ENCODE data around the gene GPC1.
"Not testable (repeated sequence)": the region's sequence is repeated elsewhere in the genome, so short reads cannot be mapped to it uniquely, and the experiment has no call there.

Gene GPC1, protein sequence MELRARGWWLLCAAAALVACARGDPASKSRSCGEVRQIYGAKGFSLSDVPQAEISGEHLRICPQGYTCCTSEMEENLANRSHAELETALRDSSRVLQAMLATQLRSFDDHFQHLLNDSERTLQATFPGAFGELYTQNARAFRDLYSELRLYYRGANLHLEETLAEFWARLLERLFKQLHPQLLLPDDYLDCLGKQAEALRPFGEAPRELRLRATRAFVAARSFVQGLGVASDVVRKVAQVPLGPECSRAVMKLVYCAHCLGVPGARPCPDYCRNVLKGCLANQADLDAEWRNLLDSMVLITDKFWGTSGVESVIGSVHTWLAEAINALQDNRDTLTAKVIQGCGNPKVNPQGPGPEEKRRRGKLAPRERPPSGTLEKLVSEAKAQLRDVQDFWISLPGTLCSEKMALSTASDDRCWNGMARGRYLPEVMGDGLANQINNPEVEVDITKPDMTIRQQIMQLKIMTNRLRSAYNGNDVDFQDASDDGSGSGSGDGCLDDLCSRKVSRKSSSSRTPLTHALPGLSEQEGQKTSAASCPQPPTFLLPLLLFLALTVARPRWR

DNA sequence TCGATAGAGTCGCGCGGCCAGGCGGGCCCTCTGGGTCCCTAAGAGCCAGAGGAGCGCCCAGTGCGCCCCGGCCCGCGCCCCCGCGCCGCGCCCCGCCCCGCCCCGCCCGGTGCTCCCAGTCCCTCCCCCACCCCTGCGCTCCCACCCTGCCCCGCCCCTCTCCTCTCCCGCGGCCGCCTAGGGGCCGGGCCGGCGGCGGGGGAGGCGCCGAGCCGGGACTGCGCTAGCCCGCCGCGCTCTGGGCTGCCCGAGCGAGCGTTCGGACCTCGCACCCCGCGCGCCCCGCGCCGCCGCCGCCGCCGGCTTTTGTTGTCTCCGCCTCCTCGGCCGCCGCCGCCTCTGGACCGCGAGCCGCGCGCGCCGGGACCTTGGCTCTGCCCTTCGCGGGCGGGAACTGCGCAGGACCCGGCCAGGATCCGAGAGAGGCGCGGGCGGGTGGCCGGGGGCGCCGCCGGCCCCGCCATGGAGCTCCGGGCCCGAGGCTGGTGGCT is at the start of gene GPC1:
Gene GPC1, plus strand, starts transcription at position 207 of the 491 bp plus-strand sequence. Its CDS starts 256 bp downstream, at position 463.
- peak within 1 kb of the TSS; percentile 73 for H3K4me3 ChIP-seq (ENCODE audit: low read depth, low read length)
- no peaks in the 10 kb centered on the region for H3K9me3 ChIP-seq (ENCODE audit: control insufficient read depth, insufficient read depth, low read length)
- peak within 1 kb of the TSS; percentile 73 for H3K9ac ChIP-seq (ENCODE audit: low read depth, low read length)
- no peaks in the 10 kb centered on the region for H3K4me1 ChIP-seq (ENCODE audit: control insufficient read depth, insufficient read depth, low read length)
- H3K36me3 ChIP-seq (ENCODE audit: control insufficient read depth, insufficient read depth, low read length): no peaks in the 10 kb centered on the region
- peaks cover 39% of the 10 kb centered on the region for H3K27me3 ChIP-seq (ENCODE audit: control insufficient read depth, insufficient read depth, low read length)

GRCh38 chr2:240386326-240386725 is 49.1 kb upstream of the GPC1 start:
- Histone ChIP-seq H3K27me3 (ENCODE audit: control insufficient read depth, insufficient read depth, low read length) (no peaks in the 10 kb centered on the region), H3K36me3 (ENCODE audit: control insufficient read depth, insufficient read depth, low read length) (no peaks in the 10 kb centered on the region), H3K9ac (ENCODE audit: low read depth, low read length) (no peak overlapping the region), H3K4me1 (ENCODE audit: control insufficient read depth, insufficient read depth, low read length) (no peaks in the 10 kb centered on the region), H3K9me3 (ENCODE audit: control insufficient read depth, insufficient read depth, low read length) (no peaks in the 10 kb centered on the region), H3K4me3 (ENCODE audit: low read depth, low read length) (no peak overlapping the region)

DNA sequence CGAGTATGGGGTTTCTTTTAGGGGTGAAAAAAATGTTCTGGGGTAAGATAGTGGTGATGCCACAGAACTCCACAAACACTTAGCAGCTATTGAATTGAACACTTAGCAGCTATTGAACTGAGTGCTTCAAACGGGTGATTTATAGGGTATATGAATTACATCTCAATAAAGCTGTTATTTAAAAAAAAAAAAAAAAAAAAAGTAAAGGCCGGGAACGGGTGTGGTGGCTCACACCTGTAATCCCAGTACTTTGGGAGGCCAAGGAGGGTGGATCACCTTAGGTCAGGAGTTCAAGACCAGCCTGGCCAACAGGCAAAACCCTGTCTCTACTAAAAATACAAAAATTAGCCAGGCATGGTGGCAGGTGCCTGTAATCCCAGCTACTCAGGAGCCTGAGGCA is 48.7 kb upstream of the GPC1 start:
- H3K36me3 ChIP-seq (ENCODE audit: control insufficient read depth, insufficient read depth, low read length); H3K9me3 ChIP-seq (ENCODE audit: control insufficient read depth, insufficient read depth, low read length); H3K4me3 ChIP-seq (ENCODE audit: low read depth, low read length); H3K9ac ChIP-seq (ENCODE audit: low read depth, low read length); H3K27me3 ChIP-seq (ENCODE audit: control insufficient read depth, insufficient read depth, low read length); H3K4me1 ChIP-seq (ENCODE audit: control insufficient read depth, insufficient read depth, low read length): not testable (repeated sequence)

DNA sequence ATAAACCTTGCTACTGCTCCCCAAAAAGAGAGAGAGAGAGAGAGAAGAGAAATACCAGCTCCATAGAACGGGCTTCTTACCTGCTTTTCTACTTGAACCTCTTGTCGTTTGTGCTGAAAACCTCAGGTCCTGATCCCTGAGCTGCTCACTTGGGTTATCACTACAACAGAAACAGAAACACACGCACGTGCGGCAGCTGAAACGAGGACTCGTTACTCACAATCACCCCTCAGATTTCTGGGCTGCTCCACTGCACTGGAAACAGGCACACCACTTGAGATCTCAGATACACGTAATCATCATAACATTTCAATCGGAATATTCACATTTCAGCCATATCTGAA is 48.2 kb upstream of the GPC1 start:
- Histone ChIP-seq H3K4me3 (ENCODE audit: low read depth, low read length) (no peak overlapping the region), H3K27me3 (ENCODE audit: control insufficient read depth, insufficient read depth, low read length) (no peaks in the 10 kb centered on the region), H3K36me3 (ENCODE audit: control insufficient read depth, insufficient read depth, low read length) (no peaks in the 10 kb centered on the region), H3K4me1 (ENCODE audit: control insufficient read depth, insufficient read depth, low read length) (no peaks in the 10 kb centered on the region), H3K9ac (ENCODE audit: low read depth, low read length) (no peak overlapping the region), H3K9me3 (ENCODE audit: control insufficient read depth, insufficient read depth, low read length) (no peaks in the 10 kb centered on the region)

DNA sequence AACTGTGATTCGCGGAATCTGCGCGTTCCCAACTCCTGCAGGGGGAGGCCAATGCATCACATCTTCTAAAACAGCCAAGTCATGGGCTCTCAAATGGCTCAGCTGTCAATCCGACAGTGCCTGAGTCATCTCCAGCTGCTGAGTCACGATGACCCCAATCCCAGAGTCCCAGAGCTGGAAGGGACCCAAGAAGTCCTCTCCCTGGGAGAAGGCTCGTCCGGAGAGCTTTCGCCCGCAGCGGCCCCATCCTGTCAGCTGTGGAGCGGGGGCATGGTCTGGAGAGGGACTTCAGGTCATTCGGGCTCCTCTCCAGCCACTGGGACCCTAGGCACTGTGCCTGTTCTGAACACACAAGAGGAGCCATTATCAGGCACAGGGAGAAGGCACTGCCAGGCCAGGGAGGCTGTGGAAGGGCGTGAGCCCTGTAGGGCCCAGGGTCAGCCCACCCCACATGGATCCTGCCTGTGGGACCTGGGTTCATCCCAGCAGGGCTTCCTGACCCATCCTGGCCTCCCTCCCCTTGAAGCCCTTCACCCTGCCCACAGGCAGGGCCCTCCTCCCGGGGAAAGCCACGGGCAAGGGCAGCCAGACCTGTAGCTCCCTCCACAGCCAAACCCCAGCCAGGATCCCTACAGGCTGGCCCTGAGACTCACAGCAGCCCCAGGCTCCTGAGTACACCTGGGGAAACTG is 47.6 kb upstream of the GPC1 start:
- Histone ChIP-seq H3K27me3 (ENCODE audit: control insufficient read depth, insufficient read depth, low read length) (no peaks in the 10 kb centered on the region), H3K36me3 (ENCODE audit: control insufficient read depth, insufficient read depth, low read length) (no peaks in the 10 kb centered on the region), H3K9me3 (ENCODE audit: control insufficient read depth, insufficient read depth, low read length) (no peaks in the 10 kb centered on the region), H3K9ac (ENCODE audit: low read depth, low read length) (no peak overlapping the region), H3K4me3 (ENCODE audit: low read depth, low read length) (no peak overlapping the region), H3K4me1 (ENCODE audit: control insufficient read depth, insufficient read depth, low read length) (no peaks in the 10 kb centered on the region)

GRCh38 chr2:240388471-240389301 is 46.8 kb upstream of the GPC1 start:
- Histone ChIP-seq H3K9ac (ENCODE audit: low read depth, low read length) (no peak overlapping the region), H3K36me3 (ENCODE audit: control insufficient read depth, insufficient read depth, low read length) (no peaks in the 10 kb centered on the region), H3K27me3 (ENCODE audit: control insufficient read depth, insufficient read depth, low read length) (no peaks in the 10 kb centered on the region), H3K4me1 (ENCODE audit: control insufficient read depth, insufficient read depth, low read length) (no peaks in the 10 kb centered on the region), H3K4me3 (ENCODE audit: low read depth, low read length) (no peak overlapping the region), H3K9me3 (ENCODE audit: control insufficient read depth, insufficient read depth, low read length) (no peaks in the 10 kb centered on the region)

DNA sequence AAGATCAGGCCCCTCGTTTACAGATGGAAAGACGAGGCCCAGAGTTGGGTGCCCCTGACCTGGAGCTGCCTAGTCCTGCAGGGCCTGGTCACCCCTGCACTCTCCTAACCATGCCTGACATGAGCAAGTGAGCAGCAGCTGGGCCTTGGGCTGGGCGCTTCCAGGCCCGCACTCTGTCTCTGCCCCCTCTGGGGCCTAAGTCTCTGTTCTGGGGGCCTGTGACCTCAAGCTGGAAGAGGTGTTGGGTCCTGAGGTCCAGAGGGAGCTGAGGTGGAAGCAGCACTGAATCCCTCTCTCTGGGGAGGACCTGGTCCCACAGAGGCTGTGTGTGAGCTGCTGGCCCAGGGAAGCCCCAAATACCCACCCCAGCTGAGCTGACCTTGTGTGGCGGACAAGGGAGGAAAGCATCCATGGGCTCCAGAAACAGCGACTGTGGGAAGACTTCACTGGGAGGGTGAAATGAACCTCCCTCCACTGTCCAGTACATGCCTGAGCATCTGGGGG is 46.1 kb upstream of the GPC1 start:
- Histone ChIP-seq H3K4me1 (ENCODE audit: control insufficient read depth, insufficient read depth, low read length) (no peaks in the 10 kb centered on the region), H3K27me3 (ENCODE audit: control insufficient read depth, insufficient read depth, low read length) (no peaks in the 10 kb centered on the region), H3K9me3 (ENCODE audit: control insufficient read depth, insufficient read depth, low read length) (no peaks in the 10 kb centered on the region), H3K9ac (ENCODE audit: low read depth, low read length) (no peak overlapping the region), H3K36me3 (ENCODE audit: control insufficient read depth, insufficient read depth, low read length) (no peaks in the 10 kb centered on the region), H3K4me3 (ENCODE audit: low read depth, low read length) (no peak overlapping the region)

DNA sequence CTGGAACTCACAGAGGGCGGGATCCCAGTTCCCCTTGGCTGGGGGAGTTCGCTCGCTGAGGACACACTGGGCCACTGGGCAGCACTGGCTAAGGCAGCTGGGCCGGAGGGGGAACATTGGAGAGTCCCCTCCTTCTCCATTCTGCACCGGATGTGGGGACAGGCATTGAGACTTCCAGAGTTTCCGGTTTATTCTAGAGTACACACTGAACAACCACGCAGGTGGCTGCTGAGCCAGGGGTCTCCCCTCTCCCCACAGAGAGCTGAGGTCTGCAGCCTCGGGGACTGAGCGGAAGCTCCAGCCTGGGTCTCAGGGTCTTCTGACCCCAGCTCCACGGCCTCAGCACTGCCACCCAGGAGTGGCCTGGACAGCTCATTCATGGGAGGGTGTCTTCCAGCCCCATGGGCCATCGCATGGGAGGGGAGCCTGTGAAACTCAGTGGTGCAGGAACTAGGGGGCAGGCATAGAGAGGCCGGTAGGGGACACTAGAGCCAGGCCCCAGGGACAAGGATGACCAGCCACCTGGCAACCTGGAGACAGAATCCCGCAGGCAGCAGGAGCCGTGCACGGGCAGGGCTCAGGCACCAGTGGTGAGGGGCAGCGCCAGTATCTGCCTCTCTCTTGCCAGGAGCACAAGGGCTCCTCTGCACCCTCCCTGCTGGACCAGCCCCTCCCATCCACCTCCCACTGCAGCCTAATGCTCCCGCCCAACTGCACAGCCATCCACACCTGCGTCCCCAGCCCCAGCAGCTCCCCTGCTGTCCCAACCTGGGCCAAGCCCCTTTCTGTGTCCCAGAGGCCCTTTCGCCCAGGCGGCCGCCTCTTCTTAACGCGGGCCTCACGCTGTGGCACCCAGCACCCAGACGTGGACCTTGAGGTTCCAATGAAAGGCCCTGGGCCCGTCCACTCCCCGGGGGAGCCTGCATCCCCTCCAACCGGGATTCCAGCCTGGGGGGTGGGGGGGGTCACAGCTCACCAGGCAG is 45.1 kb upstream of the GPC1 start:
- Histone ChIP-seq H3K9ac (ENCODE audit: low read depth, low read length) (no peak overlapping the region), H3K27me3 (ENCODE audit: control insufficient read depth, insufficient read depth, low read length) (no peaks in the 10 kb centered on the region), H3K4me3 (ENCODE audit: low read depth, low read length) (no peak overlapping the region), H3K4me1 (ENCODE audit: control insufficient read depth, insufficient read depth, low read length) (no peaks in the 10 kb centered on the region), H3K9me3 (ENCODE audit: control insufficient read depth, insufficient read depth, low read length) (no peaks in the 10 kb centered on the region), H3K36me3 (ENCODE audit: control insufficient read depth, insufficient read depth, low read length) (no peaks in the 10 kb centered on the region)

- H3K4me3 ChIP-seq (ENCODE audit: low read depth, low read length): no peak overlapping the region
- no peaks in the 10 kb centered on the region for H3K9me3 ChIP-seq (ENCODE audit: control insufficient read depth, insufficient read depth, low read length)
- no peaks in the 10 kb centered on the region for H3K27me3 ChIP-seq (ENCODE audit: control insufficient read depth, insufficient read depth, low read length)
- H3K4me1 ChIP-seq (ENCODE audit: control insufficient read depth, insufficient read depth, low read length): no peaks in the 10 kb centered on the region
- H3K9ac ChIP-seq (ENCODE audit: low read depth, low read length): no peak overlapping the region
- H3K36me3 ChIP-seq (ENCODE audit: control insufficient read depth, insufficient read depth, low read length): no peaks in the 10 kb centered on the region
These were observed 44.1 kb upstream of the GPC1 start for GRCh38 chr2:240391111-240392051.
